Natural killer cell (primary cell): Measurements from ENCODE around the gene LRRN2. TPM values are rescaled to one million over a fixed set of nuclear protein-coding genes. Genes with fewer than 3 reads are reported as not detected.
A peak's percentile ranks its signal among the peaks of the same experiment; 100 is the strongest.

Source experiments
- ATAC-seq, 3 donors: fragments of 150-1000 bp in 2 of 3; fragments of 200-7000 bp in 1 of 3; cut with Tn5 transposase; 1 replicate in 1 of 3; 2 replicates in 2 of 3; pipeline ENCODE4 v1.10.0; 2021; ENCODE audit warnings: mild to moderate bottlenecking in 2 of 3, moderate library complexity in 2 of 3
- DNase-seq, 2 donors: peaks; one replicate each; pipeline versions ENCODE4 v3.0.0 to v3.0.0-alpha.2; 2013 to 2021; ENCODE audit warnings: mixed read lengths in 1 of 2
- H3K27ac ChIP-seq: one replicate; pipeline ENCODE4 v1.5.1; 2013; ENCODE audit warnings: mild to moderate bottlenecking, low read length
- H3K27me3 ChIP-seq: one replicate; pipeline ENCODE4 v1.6.1; 2013; ENCODE audit warnings: low read length; ENCODE audit not compliant: control insufficient read depth, insufficient read depth
- H3K36me3 ChIP-seq: one replicate; pipeline ENCODE4 v1.6.1; 2013; ENCODE audit warnings: low read length; ENCODE audit not compliant: control insufficient read depth, insufficient read depth
- H3K4me1 ChIP-seq: one replicate; pipeline ENCODE4 v1.6.1; 2013; ENCODE audit warnings: low read length; ENCODE audit not compliant: control insufficient read depth, insufficient read depth
- H3K4me3 ChIP-seq: one replicate; pipeline ENCODE4 v1.5.1; 2013; ENCODE audit warnings: low read length
- H3K9me3 ChIP-seq: one replicate; pipeline ENCODE4 v1.6.1; 2013; ENCODE audit warnings: low read length; ENCODE audit not compliant: control insufficient read depth, insufficient read depth
- H3K27ac Mint-ChIP-seq, 2 donors: one replicate each; pipeline ENCODE4 v1.8.0; 2022; ENCODE audit warnings: mild to moderate bottlenecking in 2 of 2, mixed read lengths in 2 of 2, moderate library complexity in 1 of 2
- H3K27me3 Mint-ChIP-seq, 2 donors: one replicate each; pipeline ENCODE4 v1.8.0; 2022; ENCODE audit warnings: low read depth in 2 of 2, mixed read lengths in 2 of 2
- H3K36me3 Mint-ChIP-seq: one replicate; pipeline ENCODE4 v1.8.0; 2022; ENCODE audit warnings: mixed read lengths
- H3K4me1 Mint-ChIP-seq, 2 donors: one replicate each; pipeline ENCODE4 v1.8.0; 2022; ENCODE audit warnings: mixed read lengths in 2 of 2
- H3K4me3 Mint-ChIP-seq: one replicate; pipeline ENCODE4 v1.8.0; 2022; ENCODE audit warnings: mild to moderate bottlenecking, moderate library complexity, mixed read lengths
- H3K9me3 Mint-ChIP-seq, 2 donors: one replicate each; pipeline ENCODE4 v1.8.0; 2022; ENCODE audit warnings: mixed read lengths in 2 of 2
- WGBS: methylation state at CpG from one replicate; pipeline ENCODE4 v1.1.7; 2013; ENCODE audit warnings: missing lambda C conversion rate; ENCODE audit not compliant: insufficient coverage; 5-methylcytosine and 5-hydroxymethylcytosine counted together
- intact Hi-C: fragments of 100-400 bp; cut with micrococcal nuclease; formaldehyde crosslinking; loops from one replicate; pipeline ENCODE4 v1.14.2; 2022
- total RNA-seq, 4 donors: library from RNA; stranded (reverse); fragments of 120-200 nt in 1 of 4; gene quantifications; one replicate each; pipeline versions ENCODE4 v1.2.3 to v1.2.4, GENCODE V29; 2013 to 2022
- TF ChIP-seq, protein P1 (sequence below): fragments of 200-600 bp; IDR thresholded peaks from one replicate; pipeline ENCODE4 v1.8.0; 2022; ENCODE audit warnings: antibody characterized with exemption

LRRN2 gene
- total RNA-seq, 3 donors from 2014 or later (not counting 1 experiment from before 2014, with no cell fraction given), result 0.10 to 0.27 TPM; not detected in 1

DNA sequence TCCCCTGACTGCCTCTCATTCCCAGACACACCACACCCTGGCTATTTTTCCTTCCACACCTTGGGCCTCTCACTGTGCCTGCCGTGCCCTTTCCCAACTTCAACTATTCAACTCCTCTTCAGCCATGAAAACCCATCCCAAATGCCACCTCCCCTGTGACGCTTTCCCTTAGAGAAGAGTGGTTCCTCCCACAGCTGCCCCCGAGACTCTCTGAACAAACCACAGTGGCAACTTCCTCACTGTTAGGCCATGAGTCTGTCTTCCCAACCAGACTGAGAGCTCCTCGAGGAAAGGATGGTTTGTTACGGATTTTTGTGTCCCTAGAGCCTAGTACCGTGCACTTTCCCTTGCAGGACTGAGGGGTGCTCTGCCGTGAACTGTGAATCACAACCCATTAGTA lies 59.2 kb downstream of the LRRN2 start:
- Histone ChIP-seq H3K9me3 (no peaks in the 10 kb centered on the region), H3K4me1 (no peaks in the 10 kb centered on the region), H3K27ac (no peak overlapping the region), H3K4me3 (no peak overlapping the region), H3K27me3 (no peaks in the 10 kb centered on the region), H3K36me3 (no peaks in the 10 kb centered on the region)
- DNase-seq, result no peak
- TF ChIP-seq, protein P1, sequence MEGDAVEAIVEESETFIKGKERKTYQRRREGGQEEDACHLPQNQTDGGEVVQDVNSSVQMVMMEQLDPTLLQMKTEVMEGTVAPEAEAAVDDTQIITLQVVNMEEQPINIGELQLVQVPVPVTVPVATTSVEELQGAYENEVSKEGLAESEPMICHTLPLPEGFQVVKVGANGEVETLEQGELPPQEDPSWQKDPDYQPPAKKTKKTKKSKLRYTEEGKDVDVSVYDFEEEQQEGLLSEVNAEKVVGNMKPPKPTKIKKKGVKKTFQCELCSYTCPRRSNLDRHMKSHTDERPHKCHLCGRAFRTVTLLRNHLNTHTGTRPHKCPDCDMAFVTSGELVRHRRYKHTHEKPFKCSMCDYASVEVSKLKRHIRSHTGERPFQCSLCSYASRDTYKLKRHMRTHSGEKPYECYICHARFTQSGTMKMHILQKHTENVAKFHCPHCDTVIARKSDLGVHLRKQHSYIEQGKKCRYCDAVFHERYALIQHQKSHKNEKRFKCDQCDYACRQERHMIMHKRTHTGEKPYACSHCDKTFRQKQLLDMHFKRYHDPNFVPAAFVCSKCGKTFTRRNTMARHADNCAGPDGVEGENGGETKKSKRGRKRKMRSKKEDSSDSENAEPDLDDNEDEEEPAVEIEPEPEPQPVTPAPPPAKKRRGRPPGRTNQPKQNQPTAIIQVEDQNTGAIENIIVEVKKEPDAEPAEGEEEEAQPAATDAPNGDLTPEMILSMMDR, result no peak
- Mint-ChIP-seq H3K9me3 (no peaks in the 10 kb centered on the region), H3K4me3 (no peak overlapping the region), H3K27ac (no peak overlapping the region), H3K36me3 (no peaks in the 10 kb centered on the region), H3K4me1 (peaks cover 0 to 6% of the 10 kb centered on the region in 2 donors), H3K27me3 (peaks cover 0 to 12% of the 10 kb centered on the region in 2 donors)
- 58% methylated on average over 7 of the region's 7 CpGs for WGBS
- intact Hi-C loops, result no loop called here
- ATAC-seq, result no peak

DNA sequence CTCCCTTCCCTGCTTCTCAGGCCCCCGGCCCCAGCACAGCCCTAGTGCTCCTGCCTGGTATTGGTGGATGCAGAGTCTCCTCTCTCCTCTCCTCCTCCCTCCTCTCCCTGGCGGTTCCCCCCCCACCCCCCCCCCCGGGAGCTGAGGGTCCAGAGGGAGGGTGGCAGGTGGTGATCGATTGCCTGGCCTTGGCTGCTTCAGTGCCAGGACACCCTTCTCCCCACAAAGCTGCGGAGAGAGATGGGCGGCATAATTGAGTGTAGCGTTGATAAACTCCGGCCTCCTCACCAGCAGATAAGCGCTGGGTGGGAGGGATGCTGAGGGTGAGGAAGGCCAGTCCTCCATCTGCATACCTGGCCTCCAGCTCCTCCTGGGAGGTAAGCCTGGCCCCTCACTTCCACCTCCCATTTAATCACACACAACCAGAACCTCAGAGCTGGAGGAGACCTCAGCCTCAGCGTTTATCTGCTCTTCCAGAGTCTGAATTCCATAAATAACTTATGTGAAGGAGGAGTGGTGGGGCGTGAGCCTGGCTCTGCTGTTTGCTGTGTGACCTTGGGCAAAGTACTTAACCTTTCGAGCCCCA lies 60.8 kb downstream of the LRRN2 start:
- H3K27me3 ChIP-seq, result no peaks in the 10 kb centered on the region
- peaks cover 0 to 6% of the 10 kb centered on the region in 2 donors for H3K4me1 Mint-ChIP-seq
- H3K4me3 ChIP-seq, result no peak overlapping the region
- no peak overlapping the region for H3K4me3 Mint-ChIP-seq
- no peaks in the 10 kb centered on the region for H3K4me1 ChIP-seq
- H3K9me3 ChIP-seq, result no peaks in the 10 kb centered on the region
- H3K27ac Mint-ChIP-seq, result no peak overlapping the region
- H3K9me3 Mint-ChIP-seq, result no peaks in the 10 kb centered on the region
- H3K27me3 Mint-ChIP-seq, result peaks cover 0 to 3% of the 10 kb centered on the region in 2 donors
- intact Hi-C loops, result no loop called here
- DNase-seq (no peak), ATAC-seq (no peak)
- H3K36me3 Mint-ChIP-seq, result no peaks in the 10 kb centered on the region
- 67% methylated on average over 3 of the region's 12 CpGs for WGBS
- no peak overlapping the region for H3K27ac ChIP-seq
- TF ChIP-seq, protein P1, result no peak
- no peaks in the 10 kb centered on the region for H3K36me3 ChIP-seq

DNA sequence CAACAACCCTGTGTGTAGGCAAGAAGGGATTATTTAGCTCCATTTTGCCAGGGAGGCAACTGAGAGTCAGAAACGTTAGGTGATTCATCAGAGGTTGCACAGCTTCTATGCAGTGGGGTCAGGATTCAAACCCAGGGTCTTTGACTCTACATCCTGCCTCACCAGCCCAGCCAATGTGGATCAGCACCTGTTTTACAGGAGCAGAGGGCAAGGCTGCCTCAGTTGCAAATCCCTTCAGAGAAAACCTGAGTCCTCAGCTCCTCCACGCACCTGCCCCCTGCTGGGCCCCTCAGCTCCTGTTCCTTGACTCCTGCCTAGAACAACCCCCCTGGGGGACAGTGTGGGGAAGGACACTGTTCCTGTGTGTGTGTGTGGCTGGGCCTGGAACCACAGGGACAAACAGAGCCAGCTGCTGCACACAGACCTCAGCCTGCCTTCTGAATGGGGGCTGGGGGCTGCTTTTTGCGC lies 61.6 kb downstream of the LRRN2 start:
- H3K27ac ChIP-seq, result no peak overlapping the region
- intact Hi-C loops, result no loop called here
- no peaks in the 10 kb centered on the region for H3K9me3 ChIP-seq
- Mint-ChIP-seq H3K27me3 (no peaks in the 10 kb centered on the region), H3K36me3 (no peaks in the 10 kb centered on the region), H3K4me3 (no peak overlapping the region), H3K4me1 (peaks cover 0 to 6% of the 10 kb centered on the region in 2 donors), H3K9me3 (no peaks in the 10 kb centered on the region), H3K27ac (no peak overlapping the region)
- H3K27me3 ChIP-seq, result no peaks in the 10 kb centered on the region
- ATAC-seq (peak in 1 of 3 donors; percentile 53), DNase-seq (peak in 1 of 2 donors; percentile 39)
- 72% methylated on average over 3 of the region's 3 CpGs for WGBS
- TF ChIP-seq, protein P1, result no peak
- no peaks in the 10 kb centered on the region for H3K4me1 ChIP-seq
- no peaks in the 10 kb centered on the region for H3K36me3 ChIP-seq
- no peak overlapping the region for H3K4me3 ChIP-seq
